Hair follicular keratinocyte (primary cell): ENCODE measurements around the gene SLC25A27. TPM values are rescaled to one million over a fixed set of nuclear protein-coding genes. Genes with fewer than 3 reads are reported as not detected.

Experiments
- total RNA-seq: library from RNA; depleted of rRNA; stranded (reverse); fragments of >200 nt; gene quantifications from 2 replicates; pipeline ENCODE4 v1.2.3, GENCODE V29; 2015

SLC25A27 gene
- total RNA-seq, result 3.0 and 4.4 TPM in 2 replicates

GRCh38 chr6:46652603-46653438, at the start of gene SLC25A27, which contains the start of gene CYP39A1:
Gene SLC25A27, plus strand, starts transcription at chr6:46652975. Its CDS starts 218 bp downstream, at chr6:46653193.
Gene CYP39A1, minus strand, starts transcription at chr6:46652818. Its CDS starts 236 bp downstream, at chr6:46652582.

GRCh38 chr6:46687619-46688097, 34.9 kb downstream of the SLC25A27 start, which contains the start of gene TDRD6:
Gene TDRD6, plus strand, starts transcription at chr6:46687885. Its CDS starts 244 bp downstream, at chr6:46688129.

Other genes starting within 250 kb of the SLC25A27 start
- gene RCAN2, start 161.5 kb upstream of the SLC25A27 start, total RNA-seq, result 0.23 TPM in 1 of 2 replicates, not detected in the other
- 1.8 and 5.7 TPM in 2 replicates for gene CYP39A1, start 157 bp upstream of the SLC25A27 start, total RNA-seq
- under 0.01 TPM in 1 of 2 replicates, not detected in the other for gene TDRD6, start 34.9 kb downstream of the SLC25A27 start, total RNA-seq
- 0.04 and 0.78 TPM in 2 replicates for gene PLA2G7, start 82.4 kb downstream of the SLC25A27 start, total RNA-seq
- not detected in 2 replicates for gene ANKRD66, start 94.0 kb downstream of the SLC25A27 start, total RNA-seq
- gene MEP1A, start 140.4 kb downstream of the SLC25A27 start, total RNA-seq, result 0.11 TPM in 1 of 2 replicates, not detected in the other